Activated CD4-positive, alpha-beta memory T cell treated with anti-CD3 and anti-CD28 coated beads for 36 hours (primary cell): ENCODE data around the gene ARFGAP1. TPM values are rescaled to one million over a fixed set of nuclear protein-coding genes. Genes with fewer than 3 reads are reported as not detected.
A peak's percentile ranks its signal among the peaks of the same experiment; 100 is the strongest.

ENCODE experiments used
- CTCF ChIA-PET: fragments of 350-600 bp; sonication (Branson Sonifier 250); formaldehyde crosslinking; loops from one replicate; lab custom pipeline; 2021; ENCODE audit warnings: antibody characterized with exemption, inconsistent platforms; lab: Charles Lee
- POLR2A ChIA-PET: fragments of 350-600 bp; sonication (Branson Sonifier 250); formaldehyde crosslinking; loops from one replicate; lab custom pipeline; 2021; ENCODE audit warnings: antibody characterized with exemption; lab: Charles Lee
- DNase-seq: peaks from one replicate; pipeline ENCODE4 v3.0.0-alpha.2; 2020
- H3K27ac Mint-ChIP-seq: one replicate; pipeline ENCODE4 v1.8.0; 2021; ENCODE audit warnings: mixed read lengths
- H3K27me3 Mint-ChIP-seq: one replicate; pipeline ENCODE4 v1.8.0; 2021; ENCODE audit warnings: mixed read lengths
- H3K36me3 Mint-ChIP-seq: one replicate; pipeline ENCODE4 v1.8.0; 2021; ENCODE audit warnings: mixed read lengths
- H3K4me1 Mint-ChIP-seq: one replicate; pipeline ENCODE4 v1.8.0; 2021; ENCODE audit warnings: low read depth, mixed read lengths
- H3K4me3 Mint-ChIP-seq: one replicate; pipeline ENCODE4 v1.8.0; 2021; ENCODE audit warnings: mild to moderate bottlenecking, mixed read lengths
- H3K9me3 Mint-ChIP-seq: one replicate; pipeline ENCODE4 v1.8.0; 2021; ENCODE audit warnings: mixed read lengths
- intact Hi-C: fragments of 100-400 bp; cut with micrococcal nuclease; formaldehyde crosslinking; loops from one replicate; pipeline ENCODE4 v1.15.1; 2023
- total RNA-seq, 2 experiments: library from RNA; stranded (reverse); gene quantifications; one replicate each; pipeline ENCODE4 v1.2.3, GENCODE V29; 2021

Gene ARFGAP1
- 10 to 100 TPM; 68.4 to 72.4 TPM for total RNA-seq

DNA sequence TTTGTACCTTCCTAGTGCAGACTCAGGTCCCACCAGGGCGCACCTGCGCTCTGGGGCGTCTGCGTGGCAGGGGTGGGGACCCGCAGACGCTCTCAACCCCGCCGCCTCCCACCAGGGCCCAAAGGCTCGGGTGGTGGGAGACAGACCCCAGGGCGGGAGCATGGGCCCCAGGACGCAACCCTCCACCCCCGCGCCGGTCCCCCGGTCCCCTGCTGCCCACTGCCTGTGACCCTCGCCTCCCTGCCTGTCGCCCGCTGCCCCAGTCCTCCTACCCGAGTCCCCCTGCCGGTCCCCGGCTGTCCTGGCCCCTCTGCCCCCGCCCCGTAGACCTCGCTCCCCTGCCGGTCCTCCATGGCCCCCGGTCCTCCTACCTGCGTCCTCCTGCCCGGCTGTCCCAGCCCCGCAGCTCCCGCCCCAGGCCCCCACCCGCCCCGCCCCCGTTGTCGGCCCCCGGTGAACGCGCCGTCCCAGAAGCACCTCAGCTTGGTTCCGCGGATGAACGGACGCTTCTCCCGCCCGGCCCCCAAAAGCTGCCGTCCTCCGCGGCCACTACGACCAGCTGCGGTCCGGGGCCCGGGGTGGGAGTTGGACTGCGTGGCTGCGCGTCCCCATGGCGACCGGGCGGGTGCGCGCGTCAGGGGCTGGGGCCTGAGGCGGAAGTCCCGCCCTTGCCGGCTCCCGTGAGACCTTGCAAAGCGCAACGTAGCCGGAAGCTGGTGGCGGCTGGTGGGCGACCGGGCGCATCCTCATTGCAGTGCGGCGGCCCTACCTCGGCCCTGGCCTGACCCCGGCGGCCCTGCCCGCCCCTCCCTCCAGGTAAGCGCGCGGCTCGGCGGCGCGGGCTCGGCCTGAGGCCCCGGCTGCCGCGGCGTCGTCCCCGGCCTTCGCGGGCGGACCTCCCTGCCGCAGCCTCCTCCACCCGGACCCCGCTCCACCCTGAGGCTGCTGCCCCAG, at the start of gene ARFGAP1:
Gene ARFGAP1, plus strand, starts transcription at position 709 of the 954 bp plus-strand sequence. CDS start 2,768 bp downstream, outside the sequence.
- Mint-ChIP-seq H3K4me1 (peaks cover 24% of the 10 kb centered on the region), H3K36me3 (peaks cover 4% of the 10 kb centered on the region), H3K27ac (peak within 1 kb of the TSS; percentile 61), H3K4me3 (peak within 1 kb of the TSS; percentile 81), H3K9me3 (no peaks in the 10 kb centered on the region), H3K27me3 (no peaks in the 10 kb centered on the region)
- POLR2A ChIA-PET = interaction anchor here (1.0 to 1.5 kb wide), 2 partner anchors 15 to 57 kb away, joined by 3 to 6 read pairs; no protein-coding TSS in a partner anchor
- CTCF ChIA-PET = interaction anchor here (0.7 to 3.0 kb wide), 4 partner anchors 9 to 49 kb away, joined by 3 to 25 read pairs (median 4); no protein-coding TSS in a partner anchor
- peak; percentile 94 for DNase-seq
- intact Hi-C loops = loop anchor here (5.0 kb wide), 1 partner anchor 55 kb away; the partner anchor contains the start of gene YTHDF1

DNA sequence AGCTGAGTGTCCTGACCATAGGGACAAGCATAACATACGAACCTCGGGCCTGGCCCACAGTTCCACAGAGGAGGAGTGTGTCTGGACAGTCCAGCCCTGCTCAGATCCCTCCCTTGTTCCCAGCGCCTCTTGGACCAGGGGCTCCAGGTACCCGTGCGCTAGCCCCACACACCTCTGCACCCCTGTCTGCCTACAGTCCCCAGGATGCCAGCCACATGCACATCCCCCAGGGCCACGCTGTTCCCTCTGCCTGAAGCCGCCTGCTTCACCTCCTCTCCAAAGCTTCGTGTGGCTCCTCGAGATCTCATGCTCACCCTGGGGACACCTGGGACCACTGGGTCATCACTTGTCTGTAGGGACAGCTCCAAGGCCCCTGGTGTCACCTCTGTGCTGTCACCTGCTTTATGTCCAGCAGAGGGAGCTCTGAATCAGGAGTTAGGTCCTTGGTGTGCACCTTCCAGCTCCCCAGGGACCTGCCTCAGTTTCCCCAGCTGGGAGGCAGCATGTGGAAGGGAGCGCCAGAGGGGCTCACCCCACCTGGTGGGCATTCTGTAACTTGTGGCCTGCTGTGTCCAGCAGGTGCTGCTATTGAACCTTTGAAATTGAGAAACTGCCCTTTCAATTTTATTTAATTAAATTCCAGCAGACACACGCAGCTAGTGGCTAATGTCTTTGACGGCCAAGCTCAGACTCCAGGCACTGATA, 49.3 kb upstream of the ARFGAP1 start:
- Mint-ChIP-seq H3K4me1 (no peaks in the 10 kb centered on the region), H3K27me3 (no peaks in the 10 kb centered on the region), H3K9me3 (no peaks in the 10 kb centered on the region), H3K36me3 (no peaks in the 10 kb centered on the region), H3K4me3 (no peak overlapping the region), H3K27ac (no peak overlapping the region)
- intact Hi-C loops = loop anchor here (5.0 to 10.0 kb wide), 2 partner anchors 69 to 162 kb away; partner anchors contain the start of gene COL20A1
- ChIA-PET POLR2A (no interaction called here), CTCF (interaction anchor here (0.6 to 4.1 kb wide), 40 partner anchors 10 to 897 kb away, joined by 3 to 58 read pairs (median 6); partner anchors contain the start of genes ARFGAP1, BIRC7 and COL20A1)
- peak; percentile 55 for DNase-seq

- Mint-ChIP-seq H3K36me3 (no peaks in the 10 kb centered on the region), H3K27ac (no peak overlapping the region), H3K27me3 (no peaks in the 10 kb centered on the region), H3K4me1 (no peaks in the 10 kb centered on the region), H3K4me3 (no peak overlapping the region), H3K9me3 (no peaks in the 10 kb centered on the region)
- intact Hi-C loops = loop anchor here (5.0 to 10.0 kb wide), 2 partner anchors 68 to 161 kb away; partner anchors contain the start of gene COL20A1
- no peak for DNase-seq
- ChIA-PET POLR2A (interaction anchor here (1.0 kb wide), 1 partner anchor 9 kb away, joined by 4 read pairs; no protein-coding TSS in a partner anchor), CTCF (interaction anchor here (0.6 to 4.1 kb wide), 37 partner anchors 10 to 661 kb away, joined by 3 to 58 read pairs (median 6); partner anchors contain the start of genes ARFGAP1, BIRC7 and COL20A1)
Observed at GRCh38 chr20:63223826-63224207, 48.8 kb upstream of the ARFGAP1 start.

DNA sequence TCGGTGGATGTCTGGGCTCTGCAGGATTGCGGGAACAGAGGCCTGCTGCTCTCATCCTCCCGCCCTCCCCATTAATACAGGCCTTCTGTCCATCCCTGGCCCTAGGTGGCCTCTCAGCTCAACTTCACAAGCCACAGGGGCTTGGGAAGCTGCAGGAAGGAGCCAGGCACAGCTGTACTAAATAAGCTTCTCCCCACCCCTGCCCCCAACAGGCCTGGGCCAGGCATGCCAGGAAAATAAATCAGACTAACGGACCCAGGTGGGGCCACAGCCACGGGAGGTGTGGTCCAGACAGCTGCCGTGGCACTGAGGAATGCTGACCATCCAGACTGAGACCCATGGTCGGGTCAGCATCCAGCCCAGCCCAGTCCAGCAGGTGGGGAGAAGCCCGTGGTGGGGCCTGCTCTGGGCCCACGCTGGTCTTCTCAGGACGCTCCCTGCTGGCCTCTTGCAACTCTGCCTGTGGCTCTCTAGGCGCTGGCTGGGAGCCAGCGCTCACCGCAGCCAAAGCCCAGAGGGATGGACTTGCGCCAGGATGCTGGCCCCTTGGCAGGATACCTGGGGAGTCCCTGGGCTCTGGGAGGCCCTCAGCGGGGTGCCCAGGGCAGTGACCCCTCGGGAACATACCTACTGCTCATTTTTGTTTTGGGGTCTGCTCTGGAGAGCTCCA, 48.1 kb upstream of the ARFGAP1 start:
- H3K4me3 Mint-ChIP-seq = no peak overlapping the region
- intact Hi-C loops = loop anchor here (5.0 to 10.0 kb wide), 2 partner anchors 68 to 160 kb away; partner anchors contain the start of gene COL20A1
- H3K27me3 Mint-ChIP-seq = peaks cover 5% of the 10 kb centered on the region
- POLR2A ChIA-PET = interaction anchor here (1.0 kb wide), 1 partner anchor 9 kb away, joined by 4 read pairs; no protein-coding TSS in a partner anchor
- H3K4me1 Mint-ChIP-seq = no peaks in the 10 kb centered on the region
- no peaks in the 10 kb centered on the region for H3K9me3 Mint-ChIP-seq
- no peak for DNase-seq
- H3K36me3 Mint-ChIP-seq = no peaks in the 10 kb centered on the region
- H3K27ac Mint-ChIP-seq = no peak overlapping the region
- CTCF ChIA-PET = interaction anchor here (0.5 to 4.1 kb wide), 20 partner anchors 9 to 272 kb away, joined by 3 to 58 read pairs (median 8); partner anchors contain the start of genes ARFGAP1, BIRC7 and COL20A1

DNA sequence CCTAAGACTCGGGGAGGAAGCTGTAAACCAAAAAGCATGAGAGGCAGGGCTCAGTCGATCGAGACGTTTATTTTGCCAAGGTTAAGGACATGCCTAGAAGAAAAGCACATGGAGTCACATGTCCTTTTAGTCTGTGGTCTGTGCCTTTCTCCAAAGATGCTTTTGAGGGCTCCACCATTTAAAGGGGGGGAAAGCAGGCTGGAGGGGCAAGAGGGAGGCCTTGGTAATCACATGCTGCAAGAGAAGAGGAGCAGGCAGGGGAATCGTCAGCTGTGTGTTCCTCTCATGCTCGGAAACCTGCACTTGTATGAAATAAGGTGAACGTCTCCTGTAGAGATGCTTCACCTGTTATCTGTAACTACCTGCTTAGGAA, 47.5 kb upstream of the ARFGAP1 start:
- CTCF ChIA-PET = interaction anchor here (0.5 to 4.1 kb wide), 9 partner anchors 9 to 153 kb away, joined by 3 to 58 read pairs (median 12); partner anchors contain the start of gene BIRC7
- H3K4me1 Mint-ChIP-seq = no peaks in the 10 kb centered on the region
- no peak overlapping the region for H3K27ac Mint-ChIP-seq
- no peaks in the 10 kb centered on the region for H3K36me3 Mint-ChIP-seq
- no peaks in the 10 kb centered on the region for H3K9me3 Mint-ChIP-seq
- H3K4me3 Mint-ChIP-seq = no peak overlapping the region
- intact Hi-C loops = loop anchor here (10.0 kb wide), 1 partner anchor 160 kb away; no protein-coding TSS in a partner anchor
- POLR2A ChIA-PET = no interaction called here
- no peak for DNase-seq
- H3K27me3 Mint-ChIP-seq = peaks cover 11% of the 10 kb centered on the region

DNA sequence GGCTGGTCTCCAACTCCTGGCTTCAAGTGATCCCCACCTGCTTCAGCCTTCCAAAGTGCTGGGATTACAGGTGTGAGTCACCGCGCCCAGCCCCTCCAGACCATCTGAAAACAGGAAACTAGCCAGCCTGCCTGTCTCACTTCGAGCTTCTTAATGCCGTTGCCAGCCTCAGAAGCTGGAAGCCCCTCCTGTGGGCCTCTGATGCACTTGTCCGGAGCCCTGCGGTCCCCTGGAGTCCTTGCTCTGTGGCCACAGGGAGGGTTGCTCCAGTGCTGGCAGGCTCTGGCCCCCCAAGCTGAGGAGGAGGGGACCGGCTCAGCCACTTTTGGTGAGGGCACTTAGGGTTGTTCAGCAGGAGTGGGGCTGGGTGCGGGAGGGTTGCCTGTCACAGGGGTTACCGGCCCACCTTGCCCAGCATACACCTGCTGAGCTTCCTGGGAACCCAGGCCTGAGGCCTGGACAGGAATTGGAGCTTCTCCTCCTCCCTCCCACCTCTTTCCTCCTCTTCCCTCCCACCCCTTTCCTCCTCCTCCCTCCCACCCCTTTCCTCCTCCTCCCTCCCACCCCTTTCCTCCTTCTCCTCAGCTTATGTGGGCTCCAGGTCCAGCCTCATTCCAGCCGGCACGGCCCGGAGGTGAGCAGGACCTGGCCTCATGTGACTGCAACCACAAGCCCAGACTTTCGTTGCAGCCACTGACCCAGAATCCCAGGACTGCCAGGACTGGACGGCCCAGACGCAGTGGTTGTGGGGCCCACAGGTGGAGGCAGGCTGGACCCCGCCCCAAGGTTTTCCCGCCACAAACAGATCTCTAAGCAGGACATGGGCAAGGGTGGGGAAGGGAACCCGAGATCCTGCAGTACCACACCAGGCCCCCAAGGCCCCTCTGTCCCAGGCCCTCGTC, 46.3 kb upstream of the ARFGAP1 start:
- ChIA-PET CTCF (interaction anchor here (1.1 to 4.1 kb wide), 3 partner anchors 13 to 152 kb away, joined by 3 to 58 read pairs (median 19); no protein-coding TSS in a partner anchor), POLR2A (no interaction called here)
- H3K4me1 Mint-ChIP-seq = no peaks in the 10 kb centered on the region
- H3K27me3 Mint-ChIP-seq = peaks cover 22% of the 10 kb centered on the region
- no peaks in the 10 kb centered on the region for H3K9me3 Mint-ChIP-seq
- H3K36me3 Mint-ChIP-seq = no peaks in the 10 kb centered on the region
- H3K4me3 Mint-ChIP-seq = no peak overlapping the region
- intact Hi-C loops = loop anchor here (10.0 kb wide), 1 partner anchor 159 kb away; no protein-coding TSS in a partner anchor
- H3K27ac Mint-ChIP-seq = no peak overlapping the region
- DNase-seq = no peak

DNA sequence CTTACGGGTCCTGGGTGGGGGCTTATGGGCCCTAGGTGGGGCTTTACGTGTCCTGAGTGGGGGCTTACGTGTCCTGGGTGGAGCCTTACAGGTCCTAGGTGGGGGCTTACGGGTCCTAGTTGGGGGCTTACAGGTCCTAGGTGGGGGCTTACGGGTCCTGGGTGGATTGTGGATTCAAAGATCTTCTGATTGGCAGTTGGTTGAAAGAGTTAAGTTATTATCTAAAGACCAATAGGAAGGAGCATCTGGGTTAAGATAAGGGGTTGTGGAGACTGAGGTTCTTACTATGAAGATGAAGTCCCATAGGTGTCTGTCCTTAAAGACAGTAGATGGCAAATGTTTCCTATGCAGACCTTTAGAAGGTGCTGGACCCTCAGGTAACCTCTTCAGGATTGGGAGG, 45.4 kb upstream of the ARFGAP1 start:
- Mint-ChIP-seq H3K4me3 (no peak overlapping the region), H3K4me1 (no peaks in the 10 kb centered on the region), H3K36me3 (no peaks in the 10 kb centered on the region), H3K9me3 (no peaks in the 10 kb centered on the region), H3K27ac (no peak overlapping the region), H3K27me3 (peaks cover 30% of the 10 kb centered on the region)
- no peak for DNase-seq
- POLR2A ChIA-PET = no interaction called here
- intact Hi-C loops = loop anchor here (10.0 kb wide), 1 partner anchor 158 kb away; no protein-coding TSS in a partner anchor
- CTCF ChIA-PET = no interaction called here

- CTCF ChIA-PET = no interaction called here
- intact Hi-C loops = loop anchor here (10.0 kb wide), 1 partner anchor 156 kb away; no protein-coding TSS in a partner anchor
- H3K4me3 Mint-ChIP-seq = no peak overlapping the region
- H3K36me3 Mint-ChIP-seq = no peaks in the 10 kb centered on the region
- POLR2A ChIA-PET = no interaction called here
- H3K4me1 Mint-ChIP-seq = no peaks in the 10 kb centered on the region
- no peak for DNase-seq
- H3K27ac Mint-ChIP-seq = no peak overlapping the region
- H3K9me3 Mint-ChIP-seq = no peaks in the 10 kb centered on the region
- H3K27me3 Mint-ChIP-seq = peaks cover 38% of the 10 kb centered on the region
Observed at GRCh38 chr20:63228806-63229205, 43.8 kb upstream of the ARFGAP1 start.

DNA sequence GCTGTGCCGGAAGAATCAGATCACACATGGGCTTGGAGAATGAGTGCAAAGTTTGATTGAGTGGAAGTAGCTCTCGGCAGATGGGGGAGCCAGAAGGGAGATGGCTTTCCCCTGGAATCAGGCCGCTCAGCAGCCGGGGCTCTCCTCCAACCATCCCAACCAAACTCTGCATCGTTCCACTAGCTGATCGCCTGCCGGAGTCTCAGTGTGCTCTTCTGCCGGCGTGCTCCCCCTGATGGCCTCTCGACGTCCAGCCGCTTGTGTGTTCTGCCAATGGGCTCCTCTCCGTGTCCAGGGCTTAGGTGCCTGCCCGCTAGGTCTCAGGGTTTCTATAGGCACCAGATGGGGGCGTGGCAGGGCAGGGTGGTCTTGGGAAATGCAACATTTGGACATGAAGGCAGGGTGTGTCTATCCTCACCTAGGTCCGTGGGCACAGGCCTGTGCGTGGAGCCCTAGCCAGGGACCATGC, 41.8 kb upstream of the ARFGAP1 start:
- Mint-ChIP-seq H3K4me3 (no peak overlapping the region), H3K4me1 (peaks cover 3% of the 10 kb centered on the region), H3K27me3 (peaks cover 38% of the 10 kb centered on the region), H3K36me3 (no peaks in the 10 kb centered on the region), H3K9me3 (no peaks in the 10 kb centered on the region), H3K27ac (no peak overlapping the region)
- peak; percentile 20 for DNase-seq
- intact Hi-C loops = no loop called here
- ChIA-PET POLR2A (no interaction called here), CTCF (interaction anchor here (1.0 kb wide), 1 partner anchor 10 kb away, joined by 3 read pairs; no protein-coding TSS in a partner anchor)
